DOHH2 (cell line): ENCODE results near the gene DIP2C.

ENCODE experiments used
- H3F3A ChIP-seq: fragments of 200-600 bp; sonication (generic), shearing (Covaris generic); 2 replicates; pipeline ENCODE4 v1.6.0; 2016; ENCODE audit warnings: antibody characterized with exemption, mild to moderate bottlenecking; ENCODE audit not compliant: control insufficient read depth, insufficient read depth
- H3K27ac ChIP-seq: fragments of 200-600 bp; sonication (generic); 2 replicates; pipeline ENCODE4 v1.5.1; 2014; ENCODE audit warnings: low read depth, mild to moderate bottlenecking, low read length, moderate library complexity
- H3K27me3 ChIP-seq: fragments of 200-600 bp; sonication (generic); 2 replicates; pipeline ENCODE4 v1.6.1; 2014; ENCODE audit warnings: mild to moderate bottlenecking, low read length, mixed read lengths; ENCODE audit not compliant: control insufficient read depth
- H3K36me3 ChIP-seq: fragments of 200-600 bp; sonication (generic); 2 replicates; pipeline ENCODE4 v1.6.1; 2014; ENCODE audit warnings: mild to moderate bottlenecking, low read length, moderate library complexity, mixed read lengths; ENCODE audit not compliant: control insufficient read depth
- H3K4me1 ChIP-seq: fragments of 200-600 bp; sonication (generic); 2 replicates; pipeline ENCODE4 v1.6.1; 2014; ENCODE audit warnings: mild to moderate bottlenecking, low read length, mixed read lengths; ENCODE audit not compliant: control insufficient read depth
- H3K4me2 ChIP-seq: fragments of 200-600 bp; sonication (generic); 2 replicates; pipeline ENCODE4 v1.6.0; 2014; ENCODE audit warnings: mild to moderate bottlenecking, low read length, moderate library complexity
- H3K4me3 ChIP-seq: fragments of 200-600 bp; sonication (generic); 2 replicates; pipeline ENCODE4 v1.5.1; 2014; ENCODE audit warnings: mild to moderate bottlenecking, low read length, mixed read lengths
- H3K79me2 ChIP-seq: fragments of 200-600 bp; sonication (generic); 2 replicates; pipeline ENCODE4 v1.6.1; 2014; ENCODE audit warnings: mild to moderate bottlenecking, low read length, mixed read lengths; ENCODE audit not compliant: control insufficient read depth
- H3K9me2 ChIP-seq: fragments of 200-600 bp; sonication (generic); replicated peaks from 2 replicates; pipeline ENCODE4 v1.6.1; 2014; ENCODE audit warnings: mild to moderate bottlenecking, low read length, mixed read lengths; ENCODE audit not compliant: control insufficient read depth
- H3K9me3 ChIP-seq: fragments of 200-600 bp; sonication (generic); 2 replicates; pipeline ENCODE4 v1.6.1; 2014; ENCODE audit warnings: antibody characterized with exemption, low read length, mixed read lengths; ENCODE audit not compliant: control insufficient read depth, insufficient read depth
- H4K20me1 ChIP-seq: fragments of 200-600 bp; sonication (generic); 2 replicates; pipeline ENCODE4 v1.6.0; 2014; ENCODE audit warnings: low read depth, mild to moderate bottlenecking, antibody characterized with exemption, low read length, moderate library complexity; ENCODE audit not compliant: control insufficient read depth, insufficient read depth
- CTCF ChIP-seq: fragments of 200-600 bp; sonication (generic); IDR thresholded peaks from one replicate; pipeline ENCODE4 v1.5.1; 2014; ENCODE audit warnings: antibody characterized with exemption, mild to moderate bottlenecking, low read depth, low read length; ENCODE audit not compliant: poor library complexity, severe bottlenecking
- EZH2phosphoT487 ChIP-seq: fragments of 200-600 bp; sonication (generic); IDR thresholded peaks from 2 replicates; pipeline ENCODE4 v1.6.1; 2017; ENCODE audit warnings: borderline replicate concordance, mild to moderate bottlenecking, antibody characterized with exemption, low read length, moderate library complexity, mixed read lengths

DIP2C gene

GRCh38 chr10:663466-663751 is 26.1 kb downstream of the DIP2C start:
- Histone ChIP-seq H3K27ac (no peak overlapping the region), H3K79me2 (no peaks in the 10 kb centered on the region), H3F3A (no peaks in the 10 kb centered on the region; the same call in 1 of the 2 replicates), H3K36me3 (no peaks in the 10 kb centered on the region), H3K9me2 (no peaks in the 10 kb centered on the region), H3K27me3 (0 out of 2 replicates have a peak, but pooled peaks cover 5% of the 10 kb centered on the region), H3K4me2 (no peak overlapping the region), H4K20me1 (no peaks in the 10 kb centered on the region), H3K4me3 (no peak overlapping the region), H3K4me1 (peaks cover 12% of the 10 kb centered on the region), H3K9me3 (peaks cover 13% of the 10 kb centered on the region; the same call in 1 of the 2 replicates)
- TF ChIP-seq CTCF (no peak), EZH2phosphoT487 (no peak)

GRCh38 chr10:662686-663465 is 26.6 kb downstream of the DIP2C start:
- no peaks in the 10 kb centered on the region for H4K20me1 ChIP-seq
- no peak overlapping the region for H3K4me2 ChIP-seq
- H3K36me3 ChIP-seq: no peaks in the 10 kb centered on the region
- TF ChIP-seq EZH2phosphoT487: no peak
- no peak for TF ChIP-seq CTCF
- peaks cover 8% of the 10 kb centered on the region; the same call in 1 of the 2 replicates for H3K9me3 ChIP-seq
- no peaks in the 10 kb centered on the region for H3K9me2 ChIP-seq
- no peak overlapping the region for H3K27ac ChIP-seq
- 0 out of 2 replicates have a peak, but pooled peaks cover 5% of the 10 kb centered on the region for H3K27me3 ChIP-seq
- H3K4me3 ChIP-seq: no peak overlapping the region
- no peaks in the 10 kb centered on the region for H3K79me2 ChIP-seq
- peaks cover 12% of the 10 kb centered on the region for H3K4me1 ChIP-seq
- H3F3A ChIP-seq: no peaks in the 10 kb centered on the region; the same call in 1 of the 2 replicates

- TF ChIP-seq EZH2phosphoT487: no peak
- TF ChIP-seq CTCF: no peak
- no peaks in the 10 kb centered on the region for H3K79me2 ChIP-seq
- no peak overlapping the region for H3K4me2 ChIP-seq
These were observed 27.3 kb downstream of the DIP2C start for GRCh38 chr10:662223-662605.

More at GRCh38 chr10:662223-662605, 27.3 kb downstream of the DIP2C start:
- Histone ChIP-seq H3K9me2 (no peaks in the 10 kb centered on the region), H3K9me3 (peaks cover 1% of the 10 kb centered on the region; the same call in 1 of the 2 replicates), H3K27ac (no peak overlapping the region), H4K20me1 (no peaks in the 10 kb centered on the region), H3F3A (no peaks in the 10 kb centered on the region), H3K36me3 (no peaks in the 10 kb centered on the region), H3K4me3 (no peak overlapping the region), H3K27me3 (0 out of 2 replicates have a peak, but pooled peaks cover 5% of the 10 kb centered on the region), H3K4me1 (peaks cover 12% of the 10 kb centered on the region)
